Left renal pelvis (tissue), 4 donors: ENCODE data around the gene EGFL8. TPM values are rescaled to one million over a fixed set of nuclear protein-coding genes. Genes with fewer than 3 reads are reported as not detected.
A peak's percentile ranks its signal among the peaks of the same experiment; 100 is the strongest.

Experiments used
- DNase-seq, 4 donors: peaks; one replicate each; pipeline ENCODE4 v3.0.0-alpha.2; 2013; ENCODE audit warnings: low read depth in 4 of 4, low spot score in 3 of 4
- polyA plus RNA-seq, 4 donors: library from polyadenylated mRNA; unstranded; fragments of 120-200 nt; gene quantifications; one replicate each; pipeline ENCODE4 v1.2.1, GENCODE V29; 2013; ENCODE audit not compliant: insufficient read length in 4 of 4

The EGFL8 gene
- polyA plus RNA-seq, 4 donors: 21.2 to 45.5 (median 26.6) TPM

GRCh38 chr6:32146287-32146686 is 18.1 kb upstream of the EGFL8 start:
- no peak for DNase-seq

- DNase-seq: no peak
Measured at GRCh38 chr6:32146687-32147086, 17.7 kb upstream of the EGFL8 start.

GRCh38 chr6:32147401-32148132 is 16.8 kb upstream of the EGFL8 start:
- DNase-seq: no peak

DNA sequence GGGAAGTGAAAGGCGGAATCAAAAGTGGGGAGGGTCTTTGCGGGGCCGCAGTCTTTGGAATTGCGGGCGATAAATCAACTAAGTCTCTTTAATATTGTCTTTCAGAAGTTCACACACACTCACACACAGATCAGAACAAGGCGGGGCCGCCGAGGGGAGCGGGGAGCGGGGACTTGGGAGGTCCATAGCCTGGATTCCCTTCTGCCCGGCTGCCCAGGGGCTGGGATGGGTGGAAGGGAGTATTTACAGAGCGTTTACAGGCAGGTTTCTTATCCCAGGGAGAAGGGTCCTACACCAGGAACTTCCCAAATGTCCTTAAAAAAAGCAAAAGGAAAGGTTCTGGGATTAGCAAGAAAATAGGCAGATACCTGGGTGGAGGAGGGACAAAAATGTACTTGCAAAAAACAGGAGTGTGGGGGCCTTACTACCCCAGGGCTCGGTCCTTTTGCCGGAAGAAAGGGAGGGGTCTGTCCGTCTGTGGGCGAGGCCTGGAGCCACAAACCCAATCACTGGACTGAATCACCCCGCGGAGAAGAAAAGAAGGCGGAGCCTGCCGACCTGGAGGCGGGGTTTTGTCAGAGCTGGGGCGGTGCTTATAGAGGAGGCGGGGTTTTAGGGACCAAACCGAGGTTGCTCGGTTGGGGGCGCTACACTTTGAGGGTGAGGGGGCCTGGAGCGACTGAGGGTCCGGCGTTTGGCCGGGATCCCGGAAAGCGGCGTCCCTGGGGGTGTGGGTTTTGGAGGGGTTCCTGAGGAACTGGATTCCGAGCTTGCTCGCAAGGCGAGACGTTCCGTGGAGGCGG is 15.9 kb upstream of the EGFL8 start:
- no peak for DNase-seq

DNA sequence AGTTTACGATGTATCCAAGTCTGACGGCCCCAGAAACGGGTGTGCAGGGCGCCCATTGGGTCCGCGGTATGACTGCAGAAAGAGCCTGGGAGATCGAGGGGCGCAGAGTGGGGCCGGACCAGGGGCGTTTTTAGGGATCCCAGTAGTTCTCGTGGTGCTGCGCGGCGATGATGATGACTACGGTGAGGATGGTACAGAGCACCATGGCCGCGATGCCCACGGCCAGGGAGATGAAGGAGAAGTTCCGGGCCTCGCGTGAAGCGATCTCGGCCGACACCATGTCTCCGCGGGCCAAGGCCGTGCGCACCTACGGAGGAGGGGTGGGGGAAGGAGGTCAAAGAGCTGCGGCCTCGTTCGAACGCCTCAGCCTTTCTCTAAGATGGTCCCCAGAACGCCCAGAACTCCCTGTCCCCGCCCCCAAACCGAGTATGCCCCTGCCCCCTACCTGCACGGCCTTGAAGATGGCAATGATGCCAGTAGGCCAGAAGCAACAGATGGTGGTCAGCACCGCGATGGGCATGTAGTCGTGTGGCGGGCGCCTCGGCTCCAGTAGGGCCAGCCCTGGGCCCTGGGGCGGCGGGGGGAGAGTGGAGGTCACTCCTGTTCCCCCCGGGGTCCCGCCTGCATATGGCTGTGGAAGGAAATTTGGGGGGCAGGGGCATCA is 15.2 kb upstream of the EGFL8 start:
- no peak for DNase-seq

- DNase-seq: no peak
Measured at GRCh38 chr6:32149932-32150870, 14.2 kb upstream of the EGFL8 start.

DNA sequence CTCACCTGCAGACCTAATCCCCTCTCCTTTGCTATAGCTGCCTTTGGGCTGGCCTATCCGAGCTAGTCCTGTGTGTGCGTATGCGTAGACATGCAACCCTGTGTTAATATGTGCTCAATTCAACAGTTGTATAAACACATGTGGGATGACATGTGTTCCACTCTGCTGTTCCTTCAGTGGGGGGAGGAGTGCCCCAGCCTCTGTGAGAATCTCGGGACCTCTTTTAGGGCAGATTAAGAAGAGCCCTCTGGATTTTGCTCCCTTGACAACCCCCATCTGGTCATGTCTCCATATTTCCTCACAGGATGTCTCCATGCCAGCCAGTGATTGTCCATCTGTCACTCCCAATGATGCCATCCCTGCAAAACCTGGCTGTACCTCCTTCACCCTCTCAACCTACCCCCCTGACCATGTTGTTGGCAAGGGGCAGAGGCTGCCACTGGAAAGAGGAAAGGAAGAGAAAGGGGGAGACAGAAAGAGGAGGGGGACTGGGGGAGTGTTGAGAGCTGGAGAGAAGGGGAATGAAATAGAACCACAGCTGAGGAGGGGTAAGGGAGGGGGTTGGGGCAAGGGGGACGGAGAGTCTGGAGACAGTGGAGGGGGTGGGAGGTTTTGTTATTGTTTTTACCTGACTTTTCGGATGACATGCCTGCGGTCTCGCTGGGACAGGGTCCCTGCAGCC is 13.1 kb upstream of the EGFL8 start:
- no peak for DNase-seq

GRCh38 chr6:32151863-32152768 is 12.3 kb upstream of the EGFL8 start, which contains the start of gene PRRT1:
TSS of gene PRRT1 (minus strand) at chr6:32151939. CDS start at chr6:32151827, 112 bp downstream.
- DNase-seq: no peak

- DNase-seq: no peak
Measured at GRCh38 chr6:32152769-32153563, 11.4 kb upstream of the EGFL8 start.

DNA sequence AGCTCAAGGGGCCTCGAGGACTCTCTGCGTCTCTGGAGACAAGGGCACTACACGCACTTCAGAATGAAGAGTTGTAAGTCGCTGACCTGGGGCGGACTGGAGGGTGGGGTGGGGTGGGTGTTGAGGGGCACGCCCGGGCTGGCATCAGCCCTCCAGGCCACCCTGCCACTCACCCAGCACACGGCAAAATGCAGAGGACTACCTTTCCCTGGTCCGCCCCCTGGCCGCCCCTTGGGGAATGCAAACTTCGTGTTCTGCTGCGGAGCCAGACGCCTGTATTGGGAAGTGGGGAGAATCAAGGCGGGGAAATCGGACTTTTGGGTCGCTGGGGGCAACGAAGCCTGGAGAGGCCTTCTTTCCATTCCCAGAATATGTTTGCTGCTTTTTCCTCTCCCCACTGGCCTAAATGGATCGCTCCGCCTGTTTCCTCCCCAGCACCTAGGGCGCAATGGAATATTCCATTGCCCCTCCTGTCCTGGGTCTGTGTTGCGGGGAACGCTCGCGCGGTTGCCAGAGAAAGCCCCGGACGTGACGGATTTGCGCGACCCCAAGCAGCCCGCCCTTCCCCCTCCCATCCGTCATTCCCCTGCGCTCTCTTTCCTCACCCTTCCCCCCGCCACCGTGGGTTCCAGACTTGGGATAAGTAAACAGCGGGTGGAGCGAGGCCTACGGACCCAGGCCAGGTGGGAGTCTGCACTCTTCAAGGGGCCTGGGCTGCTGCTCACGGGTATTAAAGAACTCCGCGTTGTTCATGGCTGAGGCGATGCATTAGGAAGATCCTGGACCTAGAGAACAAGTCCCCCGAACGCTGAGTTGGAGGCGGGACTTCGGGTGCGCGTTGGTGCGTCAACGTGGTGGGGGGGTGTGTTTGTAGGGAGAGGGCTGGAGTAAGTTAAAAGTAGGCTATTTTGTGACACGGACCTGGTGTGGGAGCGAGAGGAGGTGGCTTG is 10.6 kb upstream of the EGFL8 start, which contains the start of gene PPT2:
TSS of gene PPT2 (plus strand) at position 578 of the 950 bp plus-strand sequence. CDS start 454 bp downstream, outside the sequence.
- DNase-seq: peak; percentile 85 to 92 (median 88)

GRCh38 chr6:32154514-32155161 is 9.8 kb upstream of the EGFL8 start:
- DNase-seq: peak in 1 of 4 donors; percentile 73

DNA sequence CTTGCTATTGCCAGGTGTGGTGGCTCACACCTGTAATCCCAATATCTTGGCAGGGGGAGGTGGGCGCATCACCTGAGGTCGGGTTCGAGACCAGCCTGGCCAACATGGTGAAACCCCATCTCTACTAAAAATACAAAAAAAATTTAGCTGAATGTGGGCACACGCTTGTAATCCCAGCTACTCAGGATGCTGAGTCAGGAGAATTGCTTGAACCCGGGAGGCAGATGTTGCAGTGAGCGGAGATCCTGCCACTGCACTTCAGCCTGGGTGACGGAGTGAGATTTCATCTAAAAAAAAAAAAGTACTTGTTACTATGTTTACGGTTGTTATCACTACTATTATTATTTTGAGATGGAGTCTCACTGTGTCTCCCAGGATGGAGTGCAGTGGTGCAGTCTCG is 7.5 kb upstream of the EGFL8 start:
- DNase-seq: no peak

DNA sequence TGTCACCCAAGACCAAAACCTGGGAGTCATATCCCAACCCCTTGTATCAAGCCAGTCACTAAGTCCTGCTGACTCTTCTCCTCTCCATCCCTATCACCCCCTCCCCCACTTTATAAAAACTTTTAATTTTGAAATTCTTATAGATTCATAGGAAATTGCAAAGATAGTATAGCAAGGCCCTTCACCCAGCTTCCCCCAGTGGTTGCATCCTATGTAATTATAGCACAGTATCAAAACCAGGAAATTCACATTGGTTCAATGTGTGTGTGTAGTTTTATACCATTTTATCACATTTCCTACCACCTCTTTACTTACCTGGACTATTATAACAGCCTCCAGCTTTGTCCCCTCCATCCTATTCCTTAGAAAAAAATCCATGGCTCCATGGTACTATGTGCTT is 6.3 kb upstream of the EGFL8 start:
- DNase-seq: no peak

GRCh38 chr6:32163559-32164258 is 686 bp upstream of the EGFL8 start:
- DNase-seq: no peak

GRCh38 chr6:32166411-32167061 is 2.1 kb downstream of the EGFL8 start:
- no peak for DNase-seq
